ENCODE data around the gene COL28A1.

- TF ChIP-seq CTCF (IDR thresholded peaks at IDR 0.05) (no peak), POLR2A (IDR thresholded peaks at IDR 0.05) (no peak)
These were observed 44.6 kb downstream of the COL28A1 start for GRCh38 chr7:7491044-7491443.
